Dermis microvascular lymphatic vessel endothelial cell (primary cell): Measurements from ENCODE around the gene TTC28. TPM values are rescaled to one million over a fixed set of nuclear protein-coding genes. Genes with fewer than 3 reads are reported as not detected.

ENCODE experiments used
- DNase-seq, 2 donors: peaks; one replicate each; pipeline versions ENCODE4 v3.0.0 to v3.0.0-alpha.2; 2010; ENCODE audit warnings: low read depth in 2 of 2
- total RNA-seq: library from RNA; depleted of rRNA; stranded (reverse); fragments of >200 nt; gene quantifications from 2 replicates; pipeline ENCODE4 v1.2.1, GENCODE V29; 2014

Gene TTC28
- total RNA-seq, 1 donor from 2014 or later, result 11.7 TPM

- no peak for DNase-seq
Measured at GRCh38 chr22:28058036-28058435, 621.6 kb downstream of the TTC28 start.

- DNase-seq, result no peak
Measured at GRCh38 chr22:28054819-28055208, 624.8 kb downstream of the TTC28 start.

GRCh38 chr22:28053896-28054818, 625.5 kb downstream of the TTC28 start:
- DNase-seq, result no peak

- no peak for DNase-seq
Measured at GRCh38 chr22:28052825-28053269, 626.8 kb downstream of the TTC28 start.

GRCh38 chr22:28051787-28052356, 627.8 kb downstream of the TTC28 start:
- DNase-seq, result peak; percentile 45 to 76

- DNase-seq, result peak; percentile 65 to 86
Measured at GRCh38 chr22:28051091-28051786, 628.4 kb downstream of the TTC28 start.

GRCh38 chr22:28048529-28048928, 631.1 kb downstream of the TTC28 start:
- DNase-seq, result no peak

- DNase-seq, result no peak
Measured at GRCh38 chr22:28047740-28048139, 631.9 kb downstream of the TTC28 start.

- no peak for DNase-seq
Measured at GRCh38 chr22:28046100-28046499, 633.5 kb downstream of the TTC28 start.

- peak; percentile 45 to 68 for DNase-seq
Measured at GRCh38 chr22:28044546-28045173, 635.0 kb downstream of the TTC28 start.

- DNase-seq, result no peak
Measured at GRCh38 chr22:28043266-28043665, 636.4 kb downstream of the TTC28 start.

GRCh38 chr22:28034760-28035401, 644.8 kb downstream of the TTC28 start:
- DNase-seq, result peak; percentile 92 to 97

GRCh38 chr22:28034145-28034759, 645.4 kb downstream of the TTC28 start:
- DNase-seq, result no peak

GRCh38 chr22:28032861-28033260, 646.8 kb downstream of the TTC28 start:
- DNase-seq, result no peak

- DNase-seq, result no peak
Measured at GRCh38 chr22:28031383-28031922, 648.2 kb downstream of the TTC28 start.

GRCh38 chr22:28030473-28030872, 649.2 kb downstream of the TTC28 start:
- no peak for DNase-seq

GRCh38 chr22:28029956-28030355, 649.7 kb downstream of the TTC28 start:
- DNase-seq, result no peak

GRCh38 chr22:28029201-28029948, 650.3 kb downstream of the TTC28 start:
- peak; percentile 98 to 100 for DNase-seq
